MCF 10A (cell line): ENCODE data around the gene NPHP4. TPM values are rescaled to one million over a fixed set of nuclear protein-coding genes. Genes with fewer than 3 reads are reported as not detected.

Source experiments
- BruUV-seq: library from RNA; stranded (reverse); fragments of 400-500 nt; replicated peaks from 2 replicates; lab custom pipeline; 2021; lab: Mats Ljungman, UMichigan
- CTCF ChIA-PET: fragments of 300-600 bp; sonication (Branson Sonifier 250); formaldehyde crosslinking; extraction: SDS; loops from one replicate; lab custom pipeline; 2021; ENCODE audit warnings: antibody characterized with exemption, inconsistent platforms; lab: Yijun Ruan, JAX
- POLR2A ChIA-PET: fragments of 300-600, 350-650 bp; sonication (Branson Sonifier 250); formaldehyde crosslinking; extraction: SDS; loops from one replicate; lab custom pipeline; 2020; ENCODE audit warnings: antibody characterized with exemption, inconsistent platforms; lab: Yijun Ruan, JAX
- DNase-seq: peaks from one replicate; pipeline ENCODE4 v3.0.0-alpha.2; 2018; ENCODE audit not compliant: unreplicated experiment
- H3K27ac Mint-ChIP-seq: one replicate; pipeline ENCODE4 v1.8.0; 2022; ENCODE audit warnings: mild to moderate bottlenecking, low read depth, mixed read lengths; ENCODE audit not compliant: unreplicated experiment
- H3K27me3 Mint-ChIP-seq: one replicate; pipeline ENCODE4 v1.8.0; 2022; ENCODE audit warnings: mixed read lengths; ENCODE audit not compliant: insufficient read depth, unreplicated experiment
- H3K36me3 Mint-ChIP-seq: one replicate; pipeline ENCODE4 v1.8.0; 2022; ENCODE audit warnings: mild to moderate bottlenecking, moderate library complexity, mixed read lengths; ENCODE audit not compliant: insufficient read depth, unreplicated experiment
- H3K4me1 Mint-ChIP-seq: one replicate; pipeline ENCODE4 v1.8.0; 2022; ENCODE audit warnings: mixed read lengths; ENCODE audit not compliant: insufficient read depth, unreplicated experiment
- H3K4me3 Mint-ChIP-seq: one replicate; pipeline ENCODE4 v1.8.0; 2022; ENCODE audit warnings: mild to moderate bottlenecking, moderate library complexity, mixed read lengths; ENCODE audit not compliant: unreplicated experiment
- H3K9me3 Mint-ChIP-seq: one replicate; pipeline ENCODE4 v1.8.0; 2022; ENCODE audit warnings: mixed read lengths; ENCODE audit not compliant: unreplicated experiment
- CTCF ChIP-seq: fragments of 200-600 bp; IDR thresholded peaks from one replicate; pipeline ENCODE4 v1.8.0; 2022; ENCODE audit warnings: antibody characterized with exemption, mild to moderate bottlenecking; ENCODE audit not compliant: unreplicated experiment
- intact Hi-C: fragments of 100-400 bp; cut with micrococcal nuclease; formaldehyde crosslinking; loops from 2 replicates; pipeline ENCODE4 v1.14.1; 2022
- total RNA-seq: library from RNA; stranded (reverse); gene quantifications from 2 replicates; pipeline ENCODE4 v1.2.3, GENCODE V29; 2022

NPHP4 gene
- total RNA-seq, 1 experiment from 2014 or later = 14.4 TPM

- DNase-seq = no peak
- ChIA-PET POLR2A (interaction anchor here (0.5 kb wide), 1 partner anchor 91 kb away, joined by 4 read pairs; no protein-coding TSS in a partner anchor), CTCF (no interaction called here)
- H3K27ac Mint-ChIP-seq = no peak overlapping the region
- H3K9me3 Mint-ChIP-seq = no peaks in the 10 kb centered on the region
- peaks cover 6% of the 10 kb centered on the region for H3K4me1 Mint-ChIP-seq
- H3K27me3 Mint-ChIP-seq = no peaks in the 10 kb centered on the region
- no peak overlapping the region for H3K4me3 Mint-ChIP-seq
- no peaks in the 10 kb centered on the region for H3K36me3 Mint-ChIP-seq
- no TSS peak for BruUV-seq
- no peak for TF ChIP-seq CTCF
- intact Hi-C loops = no loop called here
These were observed 89.2 kb downstream of the NPHP4 start for GRCh38 chr1:5903031-5903430.

GRCh38 chr1:5901841-5902240, 90.4 kb downstream of the NPHP4 start:
- CTCF ChIA-PET = interaction anchor here (1.0 to 1.3 kb wide), 2 partner anchors 14 to 16 kb away, joined by 3 read pairs; no protein-coding TSS in a partner anchor
- peaks cover 6% of the 10 kb centered on the region for H3K4me1 Mint-ChIP-seq
- H3K27me3 Mint-ChIP-seq = no peaks in the 10 kb centered on the region
- POLR2A ChIA-PET = no interaction called here
- no peak for TF ChIP-seq CTCF
- DNase-seq = no peak
- no peaks in the 10 kb centered on the region for H3K9me3 Mint-ChIP-seq
- no peak overlapping the region for H3K4me3 Mint-ChIP-seq
- no TSS peak for BruUV-seq
- intact Hi-C loops = no loop called here
- H3K36me3 Mint-ChIP-seq = no peaks in the 10 kb centered on the region
- no peak overlapping the region for H3K27ac Mint-ChIP-seq

- CTCF ChIA-PET = interaction anchor here (1.0 to 1.5 kb wide), 4 partner anchors 15 to 386 kb away, joined by 3 read pairs; no protein-coding TSS in a partner anchor
- H3K36me3 Mint-ChIP-seq = no peaks in the 10 kb centered on the region
- POLR2A ChIA-PET = interaction anchor here (1.3 kb wide), 1 partner anchor 10 kb away, joined by 3 read pairs; no protein-coding TSS in a partner anchor
- no peak for TF ChIP-seq CTCF
- no TSS peak for BruUV-seq
- DNase-seq = no peak
- H3K4me1 Mint-ChIP-seq = peaks cover 6% of the 10 kb centered on the region
- no peaks in the 10 kb centered on the region for H3K27me3 Mint-ChIP-seq
- H3K9me3 Mint-ChIP-seq = no peaks in the 10 kb centered on the region
- no peak overlapping the region for H3K27ac Mint-ChIP-seq
- intact Hi-C loops = no loop called here
- no peak overlapping the region for H3K4me3 Mint-ChIP-seq
These were observed 91.1 kb downstream of the NPHP4 start for GRCh38 chr1:5901150-5901549.

GRCh38 chr1:5898266-5898665, 94.0 kb downstream of the NPHP4 start:
- DNase-seq = no peak
- CTCF ChIA-PET = interaction anchor here (0.9 kb wide), 1 partner anchor 1665 kb away, joined by 3 read pairs; no protein-coding TSS in a partner anchor
- H3K27ac Mint-ChIP-seq = no peak overlapping the region
- TF ChIP-seq CTCF = no peak
- no peaks in the 10 kb centered on the region for H3K36me3 Mint-ChIP-seq
- no peaks in the 10 kb centered on the region for H3K9me3 Mint-ChIP-seq
- BruUV-seq = no TSS peak
- H3K4me1 Mint-ChIP-seq = peaks cover 6% of the 10 kb centered on the region
- POLR2A ChIA-PET = no interaction called here
- no peaks in the 10 kb centered on the region for H3K27me3 Mint-ChIP-seq
- intact Hi-C loops = no loop called here
- no peak overlapping the region for H3K4me3 Mint-ChIP-seq
